Gastroesophageal sphincter (tissue), 3 donors: ENCODE measurements around the gene CXXC1.
"Not testable (repeated sequence)": the region's sequence is repeated elsewhere in the genome, so short reads cannot be mapped to it uniquely, and the experiment has no call there.

ENCODE experiments used
- CTCF ChIP-seq, 4 experiments: fragments of 200-600 bp in 2 of 4; fragments of 450-650 bp in 2 of 4; sonication (generic) in 1 of 4; IDR thresholded peaks; one replicate each; pipeline ENCODE4 v1.5.1; 2017 to 2019; ENCODE audit warnings: antibody characterized with exemption in 4 of 4, mild to moderate bottlenecking in 2 of 4, moderate library complexity in 2 of 4
- POLR2A ChIP-seq, 2 donors: fragments of 450-650 bp; IDR thresholded peaks; one replicate each; pipeline ENCODE4 v1.6.1; 2017; ENCODE audit warnings: antibody characterized with exemption in 2 of 2, mild to moderate bottlenecking in 2 of 2, moderate library complexity in 1 of 2
- POLR2AphosphoS5 ChIP-seq: sonication (generic); formaldehyde crosslinking; IDR thresholded peaks from one replicate; pipeline ENCODE4 v1.6.1; 2017; ENCODE audit warnings: antibody characterized with exemption

- not testable (repeated sequence) for TF ChIP-seq CTCF (IDR thresholded peaks at IDR 0.05); POLR2AphosphoS5; POLR2A (IDR thresholded peaks at IDR 0.05)
Observed at GRCh38 chr18:50308851-50309250, 21.4 kb upstream of the CXXC1 start.
